Measurements from ENCODE around the gene RABGGTA. TPM values are rescaled to one million over a fixed set of nuclear protein-coding genes. Genes with fewer than 3 reads are reported as not detected.

The RABGGTA gene
- total and polyA plus RNA-seq, 2 experiments from 2014 or later, result 29.3 to 34.9 TPM

GRCh38 chr14:24237463-24237955 is 33.9 kb downstream of the RABGGTA start:
- in situ Hi-C loops (cut with MboI), result no loop called here
- Histone ChIP-seq H3K4me2 (ENCODE audit: unreplicated experiment) (no peak overlapping the region), H3K9me2 (ENCODE audit: insufficient read depth) (no peaks in the 10 kb centered on the region), H3K4me1 (ENCODE audit: insufficient read depth) (peaks cover 40% of the 10 kb centered on the region), H3K27me3 (replicated peaks; ENCODE audit: insufficient read depth) (no peaks in the 10 kb centered on the region), H3K79me2 (ENCODE audit: insufficient read depth) (peaks cover 74% of the 10 kb centered on the region), H3K4me3 (no peak overlapping the region), H3F3A (ENCODE audit: insufficient read depth) (peaks cover 34% of the 10 kb centered on the region), H2AFZ (no peak overlapping the region), H4K20me1 (ENCODE audit: insufficient read depth) (no peaks in the 10 kb centered on the region), H3K9ac (no peak overlapping the region), H3K36me3 (ENCODE audit: low read depth) (peaks cover 37% of the 10 kb centered on the region), H3K9me3 (ENCODE audit: low read depth) (no peaks in the 10 kb centered on the region), H3K27ac (0 out of 2 replicates have a peak overlapping the region, but pooled peaks have one; percentile 2)
- no peak for TF ChIP-seq EZH2phosphoT487 (IDR thresholded peaks at IDR 0.05; ENCODE audit: insufficient read depth, low read depth)
- TF ChIP-seq EZH2 (IDR thresholded peaks at IDR 0.05; ENCODE audit: insufficient read depth, poor library complexity, severe bottlenecking), result no peak
- DNase-seq, result no peak
- WGBS, 2 experiments (ENCODE audit: low coverage in 1 of 2, low lambda C conversion rate in 2 of 2, missing lambda C conversion rate in 2 of 2), result 78 to 91% methylated on average over 2 of the region's 2 CpGs

DNA sequence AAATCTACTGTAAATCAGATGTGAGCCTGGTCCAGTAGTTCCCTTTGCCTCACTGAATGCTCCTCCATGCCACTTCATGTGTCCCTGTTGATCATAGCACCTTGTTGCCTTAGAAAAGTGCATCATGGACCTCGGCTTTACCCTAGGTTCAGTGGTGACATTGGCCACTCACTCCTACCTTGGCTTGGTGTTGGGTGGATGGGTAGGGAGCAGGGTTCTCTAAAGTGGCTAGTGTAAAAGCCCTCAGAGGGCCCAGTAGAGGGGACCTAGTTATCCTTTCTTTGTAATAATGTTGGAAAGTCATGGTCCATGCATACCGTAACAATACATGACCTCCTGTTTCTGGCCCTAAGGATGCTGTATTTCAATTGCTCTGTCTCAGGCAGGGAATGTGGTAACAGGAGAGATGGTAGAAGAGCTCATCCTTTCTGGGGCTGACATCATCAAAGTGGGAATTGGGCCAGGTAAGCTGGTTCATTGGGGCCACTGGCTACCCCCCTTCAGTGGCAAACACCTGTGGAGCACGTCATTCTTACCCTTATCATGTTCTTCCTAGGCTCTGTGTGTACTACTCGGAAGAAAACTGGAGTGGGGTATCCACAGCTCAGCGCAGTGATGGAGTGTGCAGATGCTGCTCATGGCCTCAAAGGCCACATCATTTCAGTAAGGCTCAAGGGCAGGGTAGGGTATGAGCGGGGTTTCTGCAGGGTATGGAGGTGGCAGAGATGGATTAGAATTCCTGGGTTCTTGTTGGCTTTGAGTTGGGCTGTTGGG is 34.5 kb downstream of the RABGGTA start:
- Histone ChIP-seq H3F3A (ENCODE audit: insufficient read depth) (peaks cover 34% of the 10 kb centered on the region), H3K9me2 (ENCODE audit: insufficient read depth) (no peaks in the 10 kb centered on the region), H3K9ac (no peak overlapping the region), H3K4me1 (ENCODE audit: insufficient read depth) (peaks cover 40% of the 10 kb centered on the region), H3K36me3 (ENCODE audit: low read depth) (peaks cover 37% of the 10 kb centered on the region), H3K9me3 (ENCODE audit: low read depth) (no peaks in the 10 kb centered on the region), H3K27me3 (replicated peaks; ENCODE audit: insufficient read depth) (no peaks in the 10 kb centered on the region), H4K20me1 (ENCODE audit: insufficient read depth) (no peaks in the 10 kb centered on the region), H3K4me3 (no peak overlapping the region), H3K79me2 (ENCODE audit: insufficient read depth) (peaks cover 75% of the 10 kb centered on the region), H3K4me2 (ENCODE audit: unreplicated experiment) (no peak overlapping the region), H2AFZ (no peak overlapping the region), H3K27ac (0 out of 2 replicates have a peak overlapping the region, but pooled peaks have one; percentile 2)
- no peak for DNase-seq
- 91 to 94% methylated on average over 6 of the region's 6 CpGs for WGBS, 2 experiments (ENCODE audit: low coverage in 1 of 2, low lambda C conversion rate in 2 of 2, missing lambda C conversion rate in 2 of 2)
- in situ Hi-C loops (cut with MboI), result no loop called here
- TF ChIP-seq EZH2 (IDR thresholded peaks at IDR 0.05; ENCODE audit: insufficient read depth, poor library complexity, severe bottlenecking) (no peak), EZH2phosphoT487 (IDR thresholded peaks at IDR 0.05; ENCODE audit: insufficient read depth, low read depth) (no peak)

- Histone ChIP-seq H3K27ac (no peak overlapping the region), H3K4me3 (no peak overlapping the region), H3K4me2 (ENCODE audit: unreplicated experiment) (no peak overlapping the region), H3K4me1 (ENCODE audit: insufficient read depth) (peaks cover 34% of the 10 kb centered on the region), H3K27me3 (replicated peaks; ENCODE audit: insufficient read depth) (no peaks in the 10 kb centered on the region), H3F3A (ENCODE audit: insufficient read depth) (peaks cover 28% of the 10 kb centered on the region), H3K79me2 (ENCODE audit: insufficient read depth) (peaks cover 75% of the 10 kb centered on the region), H2AFZ (no peak overlapping the region), H3K36me3 (ENCODE audit: low read depth) (peaks cover 35% of the 10 kb centered on the region), H4K20me1 (ENCODE audit: insufficient read depth) (no peaks in the 10 kb centered on the region), H3K9me3 (ENCODE audit: low read depth) (no peaks in the 10 kb centered on the region), H3K9me2 (ENCODE audit: insufficient read depth) (no peaks in the 10 kb centered on the region), H3K9ac (no peak overlapping the region)
- no peak for DNase-seq
- WGBS, 2 experiments (ENCODE audit: low coverage in 1 of 2, low lambda C conversion rate in 2 of 2, missing lambda C conversion rate in 2 of 2), result 97 to 99% methylated on average over 5 of the region's 5 CpGs
- TF ChIP-seq EZH2 (IDR thresholded peaks at IDR 0.05; ENCODE audit: insufficient read depth, poor library complexity, severe bottlenecking) (no peak), EZH2phosphoT487 (IDR thresholded peaks at IDR 0.05; ENCODE audit: insufficient read depth, low read depth) (no peak)
- in situ Hi-C loops (cut with MboI), result no loop called here
Observed at GRCh38 chr14:24235804-24236688, 35.4 kb downstream of the RABGGTA start.

All from GM23248 (cell line).